Neuronal stem cell (in vitro differentiated cells): Measurements from ENCODE around the gene NLRC3.

Experiments
- DNase-seq: peaks from one replicate; pipeline ENCODE4 v3.0.0-alpha.2; 2013; ENCODE audit warnings: low spot score
- H2AFZ ChIP-seq: one replicate; pipeline ENCODE4 v1.6.1; 2013; ENCODE audit warnings: mild to moderate bottlenecking, low read length, inconsistent platforms
- H2AK5ac ChIP-seq: 2 replicates; pipeline ENCODE4 v1.6.1; 2013; ENCODE audit warnings: low read depth, mild to moderate bottlenecking, inconsistent platforms, low read length, moderate library complexity, mixed read lengths
- H2BK120ac ChIP-seq: 2 replicates; pipeline ENCODE4 v1.6.1; 2013; ENCODE audit warnings: low read depth, mild to moderate bottlenecking, inconsistent platforms, low read length, moderate library complexity, mixed read lengths
- H2BK12ac ChIP-seq: one replicate; pipeline ENCODE4 v1.6.1; 2013; ENCODE audit warnings: low read length, inconsistent platforms
- H2BK15ac ChIP-seq: 2 replicates; pipeline ENCODE4 v1.6.1; 2013; ENCODE audit warnings: mild to moderate bottlenecking, low read length, inconsistent platforms, mixed read lengths
- H2BK5ac ChIP-seq: one replicate; pipeline ENCODE4 v1.6.1; 2013; ENCODE audit warnings: inconsistent platforms, mild to moderate bottlenecking, low read length, moderate library complexity
- H3K14ac ChIP-seq: one replicate; pipeline ENCODE4 v1.6.1; 2013; ENCODE audit warnings: low read length, inconsistent platforms
- H3K18ac ChIP-seq: 2 replicates; pipeline ENCODE4 v1.6.1; 2013; ENCODE audit warnings: low read length, inconsistent platforms
- H3K23ac ChIP-seq: 2 replicates; pipeline ENCODE4 v1.6.1; 2013; ENCODE audit warnings: low read depth, mild to moderate bottlenecking, mixed read lengths, low read length, inconsistent platforms; ENCODE audit not compliant: poor library complexity
- H3K27ac ChIP-seq: replicated peaks from 3 replicates; pipeline ENCODE4 v1.5.1; 2013; ENCODE audit warnings: low read length, inconsistent platforms
- H3K27me3 ChIP-seq, 3 experiments: 2 replicates each; pipeline ENCODE4 v1.6.1; 2013; ENCODE audit warnings: low read length in 3 of 3, mild to moderate bottlenecking in 2 of 3, inconsistent platforms in 1 of 3, low read depth in 1 of 3, mixed read lengths in 1 of 3, moderate library complexity in 1 of 3; ENCODE audit not compliant: control insufficient read depth in 3 of 3, insufficient read depth in 3 of 3
- H3K36me3 ChIP-seq, 2 donors: replicated peaks in 1 of 2; 2 replicates each; pipeline ENCODE4 v1.6.1; 2013; ENCODE audit warnings: low read length in 2 of 2; ENCODE audit not compliant: control insufficient read depth in 2 of 2, insufficient read depth in 2 of 2
- H3K4ac ChIP-seq: 2 replicates; pipeline ENCODE4 v1.6.1; 2013; ENCODE audit warnings: inconsistent platforms, mild to moderate bottlenecking, low read length, moderate library complexity
- H3K4me1 ChIP-seq, 2 donors: 1 replicate in 1 of 2; 2 replicates in 1 of 2; pipeline ENCODE4 v1.6.1; 2013; ENCODE audit warnings: low read length in 2 of 2, low read depth in 1 of 2; ENCODE audit not compliant: control insufficient read depth in 2 of 2, insufficient read depth in 1 of 2
- H3K4me2 ChIP-seq: one replicate; pipeline ENCODE4 v1.6.1; 2013; ENCODE audit warnings: mild to moderate bottlenecking, low read length, inconsistent platforms; ENCODE audit not compliant: insufficient read depth, poor library complexity, severe bottlenecking
- H3K4me3 ChIP-seq, 2 donors: 2 replicates each; pipeline ENCODE4 v1.5.1; 2013; ENCODE audit warnings: low read length in 2 of 2, mild to moderate bottlenecking in 2 of 2, inconsistent platforms in 1 of 2, moderate library complexity in 1 of 2
- H3K79me1 ChIP-seq: one replicate; pipeline ENCODE4 v1.6.1; 2013; ENCODE audit warnings: low read depth, mild to moderate bottlenecking, inconsistent platforms, low read length, moderate library complexity
- H3K9ac ChIP-seq: one replicate; pipeline ENCODE4 v1.6.1; 2013; ENCODE audit warnings: mild to moderate bottlenecking, low read depth, low read length, inconsistent platforms; ENCODE audit not compliant: poor library complexity
- H3K9me3 ChIP-seq, 2 donors: replicated peaks in 1 of 2; 2 replicates each; pipeline versions ENCODE3 to v1.6.1; 2013; ENCODE audit warnings: low read length in 2 of 2, mild to moderate bottlenecking in 2 of 2, inconsistent platforms in 1 of 2, low read depth in 1 of 2, mixed read lengths in 1 of 2, moderate library complexity in 1 of 2; ENCODE audit not compliant: control insufficient read depth in 2 of 2, insufficient read depth in 1 of 2
- H4K8ac ChIP-seq: one replicate; pipeline ENCODE4 v1.6.1; 2013; ENCODE audit warnings: low read depth, mild to moderate bottlenecking, inconsistent platforms, low read length, moderate library complexity
- H4K91ac ChIP-seq: one replicate; pipeline ENCODE4 v1.6.1; 2013; ENCODE audit warnings: low read length, low read depth, mild to moderate bottlenecking, inconsistent platforms; ENCODE audit not compliant: poor library complexity
- WGBS, 2 donors: extraction: QIAGEN DNeasy Blood & Tissue Kit; methylation state at CpG; one replicate each; pipeline ENCODE4 v1.1.7; 2013; ENCODE audit warnings: missing lambda C conversion rate in 2 of 2, mixed read lengths in 1 of 2; ENCODE audit not compliant: insufficient read length in 2 of 2, insufficient replicate concordance in 1 of 2; ENCODE audit errors: extremely low coverage in 2 of 2; 5-methylcytosine and 5-hydroxymethylcytosine counted together

The NLRC3 gene

GRCh38 chr16:3550851-3551847, 26.1 kb downstream of the NLRC3 start:
- no peak overlapping the region for H3K27ac ChIP-seq
- H3K9ac ChIP-seq, result no peak overlapping the region
- H3K23ac ChIP-seq, result no peak overlapping the region
- no peak overlapping the region for H3K4me3 ChIP-seq
- H4K91ac ChIP-seq, result no peak overlapping the region
- no peak overlapping the region for H2BK5ac ChIP-seq
- no peak overlapping the region for H3K14ac ChIP-seq
- no peak overlapping the region for H2BK12ac ChIP-seq
- no peak overlapping the region for H2BK120ac ChIP-seq
- H4K8ac ChIP-seq, result no peak overlapping the region
- WGBS, 2 donors, result 94 to 100% methylated on average over 2 to 4 of the region's 6 CpGs
- H3K9me3 ChIP-seq, result no peaks in the 10 kb centered on the region
- no peak overlapping the region for H3K18ac ChIP-seq
- no peak overlapping the region for H2AK5ac ChIP-seq
- no peak overlapping the region for H3K4me2 ChIP-seq
- H3K79me1 ChIP-seq, result no peaks in the 10 kb centered on the region
- no peak for DNase-seq
- no peak overlapping the region for H3K4ac ChIP-seq
- no peak overlapping the region for H2AFZ ChIP-seq
- H3K36me3 ChIP-seq, result no peaks in the 10 kb centered on the region
- H2BK15ac ChIP-seq, result no peak overlapping the region
- H3K27me3 ChIP-seq, result peaks cover 0 to 2% (median 0%) of the 10 kb centered on the region in 3 experiments
- peaks cover 2 to 4% of the 10 kb centered on the region in 2 donors for H3K4me1 ChIP-seq

GRCh38 chr16:3549906-3550305, 27.3 kb downstream of the NLRC3 start:
- H3K4ac ChIP-seq, result no peak overlapping the region
- no peak overlapping the region for H2BK15ac ChIP-seq
- H2AFZ ChIP-seq, result no peak overlapping the region
- no peak for DNase-seq
- no peak overlapping the region for H2BK12ac ChIP-seq
- peaks cover 0 to 2% (median 0%) of the 10 kb centered on the region in 3 experiments for H3K27me3 ChIP-seq
- no peak overlapping the region for H3K27ac ChIP-seq
- WGBS, 2 donors, result no CpG with 5 or more reads among the region's 2 CpGs
- no peaks in the 10 kb centered on the region for H3K36me3 ChIP-seq
- no peak overlapping the region for H3K4me3 ChIP-seq
- no peak overlapping the region for H2BK5ac ChIP-seq
- H3K9me3 ChIP-seq, result no peaks in the 10 kb centered on the region
- H4K8ac ChIP-seq, result no peak overlapping the region
- peaks cover 2 to 4% of the 10 kb centered on the region in 2 donors for H3K4me1 ChIP-seq
- peak overlapping the region; percentile 15 for H3K9ac ChIP-seq
- H2AK5ac ChIP-seq, result peak overlapping the region; percentile 18
- no peaks in the 10 kb centered on the region for H3K79me1 ChIP-seq
- no peak overlapping the region for H3K4me2 ChIP-seq
- no peak overlapping the region for H2BK120ac ChIP-seq
- H3K23ac ChIP-seq, result no peak overlapping the region
- peak overlapping the region; percentile 69 for H3K18ac ChIP-seq
- no peak overlapping the region for H3K14ac ChIP-seq
- no peak overlapping the region for H4K91ac ChIP-seq

- DNase-seq, result no peak
- H2AK5ac ChIP-seq, result peak overlapping the region; percentile 46
- H3K18ac ChIP-seq, result no peak overlapping the region
- no peak overlapping the region for H2BK5ac ChIP-seq
- no peak overlapping the region for H3K27ac ChIP-seq
- H3K14ac ChIP-seq, result peak overlapping the region; percentile 38
- WGBS, 2 donors, result no CpG with 5 or more reads among the region's 15 CpGs
- H2BK12ac ChIP-seq, result peak overlapping the region; percentile 63
- H3K23ac ChIP-seq, result no peak overlapping the region
- H3K4me1 ChIP-seq, result peaks cover 2 to 4% of the 10 kb centered on the region in 2 donors
- H3K4me3 ChIP-seq, result no peak overlapping the region
- H3K9me3 ChIP-seq, result no peaks in the 10 kb centered on the region
- no peak overlapping the region for H4K91ac ChIP-seq
- H3K9ac ChIP-seq, result no peak overlapping the region
- peaks cover 0 to 2% (median 0%) of the 10 kb centered on the region in 3 experiments for H3K27me3 ChIP-seq
- no peak overlapping the region for H2AFZ ChIP-seq
- H3K4me2 ChIP-seq, result no peak overlapping the region
- no peak overlapping the region for H3K4ac ChIP-seq
- H4K8ac ChIP-seq, result peak overlapping the region; percentile 43
- no peaks in the 10 kb centered on the region for H3K79me1 ChIP-seq
- no peak overlapping the region for H2BK15ac ChIP-seq
- H3K36me3 ChIP-seq, result no peaks in the 10 kb centered on the region
- H2BK120ac ChIP-seq, result no peak overlapping the region
Observed at GRCh38 chr16:3548859-3549258, 28.3 kb downstream of the NLRC3 start.

- Histone ChIP-seq H3K9me3 (no peaks in the 10 kb centered on the region), H2AFZ (no peak overlapping the region), H3K23ac (peak overlapping the region; percentile 12), H2BK15ac (no peak overlapping the region), H4K8ac (peak overlapping the region; percentile 43), H2BK5ac (no peak overlapping the region), H3K14ac (peak overlapping the region; percentile 38), H3K4ac (no peak overlapping the region), H3K27ac (no peak overlapping the region), H3K79me1 (no peaks in the 10 kb centered on the region), H3K4me3 (no peak overlapping the region), H3K9ac (peak overlapping the region; percentile 44), H3K18ac (no peak overlapping the region), H2AK5ac (peak overlapping the region; percentile 46), H3K4me1 (peaks cover 2 to 4% of the 10 kb centered on the region in 2 donors), H3K36me3 (no peaks in the 10 kb centered on the region), H2BK120ac (no peak overlapping the region), H2BK12ac (peak overlapping the region; percentile 41), H3K4me2 (no peak overlapping the region), H3K27me3 (peaks cover 0 to 2% (median 0%) of the 10 kb centered on the region in 3 experiments), H4K91ac (no peak overlapping the region)
- no peak for DNase-seq
- WGBS, 2 donors, result no CpG with 5 or more reads among the region's 10 CpGs
Observed at GRCh38 chr16:3548445-3548844, 28.8 kb downstream of the NLRC3 start.
